HL-60 (cell line): ENCODE data around the gene DHTKD1.
"Not testable (repeated sequence)": the region's sequence is repeated elsewhere in the genome, so short reads cannot be mapped to it uniquely, and the experiment has no call there.

Experiments
- DNase-seq, 2 experiments: peaks; one replicate each; pipeline ENCODE4 v3.0.0-alpha.2; 2010 to 2020; ENCODE audit warnings: low read depth in 1 of 2, low spot score in 1 of 2
- H3K27ac ChIP-seq: fragments of 250-450 bp; sonication (Bioruptor Pico); replicated peaks from 2 replicates; pipeline ENCODE4 v1.5.1; 2020; ENCODE audit warnings: mild to moderate bottlenecking, moderate library complexity
- H3K27me3 ChIP-seq: fragments of 250-450 bp; sonication (Bioruptor Pico); 2 replicates; pipeline ENCODE4 v1.5.1; 2021; ENCODE audit warnings: mild to moderate bottlenecking, moderate library complexity; ENCODE audit not compliant: insufficient read depth, poor library complexity, severe bottlenecking
- H3K4me3 ChIP-seq: replicated peaks from 2 replicates; pipeline ENCODE4 v1.5.1; 2011; ENCODE audit warnings: mild to moderate bottlenecking, control low read depth, low read length; ENCODE audit not compliant: insufficient read depth
- GABPA ChIP-seq: IDR thresholded peaks from 2 replicates; pipeline ENCODE4 v1.6.1; 2012; ENCODE audit warnings: low read depth
- POLR2AphosphoS5 ChIP-seq: IDR thresholded peaks from 2 replicates; pipeline ENCODE4 v1.6.1; 2012; ENCODE audit warnings: low read depth
- REST ChIP-seq: IDR thresholded peaks from 2 replicates; pipeline ENCODE4 v1.6.1; 2012; ENCODE audit warnings: low read depth; ENCODE audit not compliant: insufficient replicate concordance
- SPI1 ChIP-seq: IDR thresholded peaks from 2 replicates; pipeline ENCODE4 v1.6.1; 2012; ENCODE audit warnings: low read depth, mild to moderate bottlenecking, borderline replicate concordance
- TF ChIP-seq, protein P1 (sequence below): IDR thresholded peaks from one replicate; pipeline ENCODE4 v1.5.1; 2011; ENCODE audit warnings: low read length, control low read depth, inconsistent platforms; ENCODE audit not compliant: insufficient read depth

DHTKD1 gene

GRCh38 chr10:12091421-12091820 is 22.7 kb downstream of the DHTKD1 start:
- DNase-seq: no peak
- Histone ChIP-seq H3K27me3 (no peaks in the 10 kb centered on the region), H3K27ac (no peak overlapping the region), H3K4me3 (no peak overlapping the region)
- TF ChIP-seq, protein P1, sequence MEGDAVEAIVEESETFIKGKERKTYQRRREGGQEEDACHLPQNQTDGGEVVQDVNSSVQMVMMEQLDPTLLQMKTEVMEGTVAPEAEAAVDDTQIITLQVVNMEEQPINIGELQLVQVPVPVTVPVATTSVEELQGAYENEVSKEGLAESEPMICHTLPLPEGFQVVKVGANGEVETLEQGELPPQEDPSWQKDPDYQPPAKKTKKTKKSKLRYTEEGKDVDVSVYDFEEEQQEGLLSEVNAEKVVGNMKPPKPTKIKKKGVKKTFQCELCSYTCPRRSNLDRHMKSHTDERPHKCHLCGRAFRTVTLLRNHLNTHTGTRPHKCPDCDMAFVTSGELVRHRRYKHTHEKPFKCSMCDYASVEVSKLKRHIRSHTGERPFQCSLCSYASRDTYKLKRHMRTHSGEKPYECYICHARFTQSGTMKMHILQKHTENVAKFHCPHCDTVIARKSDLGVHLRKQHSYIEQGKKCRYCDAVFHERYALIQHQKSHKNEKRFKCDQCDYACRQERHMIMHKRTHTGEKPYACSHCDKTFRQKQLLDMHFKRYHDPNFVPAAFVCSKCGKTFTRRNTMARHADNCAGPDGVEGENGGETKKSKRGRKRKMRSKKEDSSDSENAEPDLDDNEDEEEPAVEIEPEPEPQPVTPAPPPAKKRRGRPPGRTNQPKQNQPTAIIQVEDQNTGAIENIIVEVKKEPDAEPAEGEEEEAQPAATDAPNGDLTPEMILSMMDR: no peak
- TF ChIP-seq REST: no peak
- TF ChIP-seq SPI1: no peak
- no peak for TF ChIP-seq POLR2AphosphoS5
- TF ChIP-seq GABPA: no peak

DNA sequence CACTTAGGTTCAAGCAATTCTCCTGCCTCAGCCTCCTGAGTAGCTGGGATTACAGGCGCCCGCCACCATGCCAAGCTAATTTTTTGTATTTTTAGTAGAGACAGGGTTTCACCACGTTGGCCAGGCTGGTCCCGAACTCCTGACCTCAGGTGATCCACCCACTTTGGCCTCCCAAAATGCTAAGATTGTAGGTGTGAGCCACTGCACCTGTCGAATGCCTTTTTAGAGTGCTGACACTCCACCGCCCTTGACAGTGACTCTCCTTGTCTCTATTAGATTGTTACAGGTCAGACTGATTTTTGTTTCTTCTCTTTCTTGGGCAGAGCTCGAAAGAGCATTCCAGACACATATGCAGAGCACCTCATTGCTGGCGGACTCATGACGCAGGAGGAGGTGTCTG is 28.6 kb downstream of the DHTKD1 start:
- H3K4me3 ChIP-seq, H3K27me3 ChIP-seq, H3K27ac ChIP-seq, DNase-seq: not testable (repeated sequence)

DNA sequence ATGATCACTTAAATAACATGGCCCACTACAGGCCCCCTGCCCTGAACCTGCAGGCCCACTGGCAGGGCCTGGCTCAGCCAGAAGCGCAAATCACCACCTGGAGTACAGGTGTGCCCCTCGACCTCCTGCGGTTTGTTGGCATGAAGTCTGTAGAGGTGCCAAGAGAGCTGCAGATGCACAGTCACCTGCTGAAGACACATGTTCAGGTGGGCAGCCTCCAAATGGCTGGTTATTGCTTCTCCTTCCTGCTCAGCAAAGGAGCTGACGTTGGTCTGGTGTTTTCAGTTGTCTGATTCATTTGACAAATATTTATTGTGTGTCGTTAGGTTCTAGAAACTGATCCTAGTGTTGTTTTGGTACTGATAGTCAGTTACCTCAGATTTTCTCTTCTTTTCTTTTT is 29.0 kb downstream of the DHTKD1 start:
- no peak overlapping the region for H3K4me3 ChIP-seq
- H3K27me3 ChIP-seq: no peaks in the 10 kb centered on the region
- no peak overlapping the region for H3K27ac ChIP-seq
- DNase-seq: no peak
- TF ChIP-seq, protein P1: no peak
- TF ChIP-seq POLR2AphosphoS5 (no peak), GABPA (no peak), REST (no peak), SPI1 (no peak)

- Histone ChIP-seq H3K4me3 (no peak overlapping the region), H3K27ac (no peak overlapping the region), H3K27me3 (no peaks in the 10 kb centered on the region)
- no peak for TF ChIP-seq REST
- no peak for TF ChIP-seq GABPA
- TF ChIP-seq POLR2AphosphoS5: no peak
- TF ChIP-seq SPI1: no peak
- TF ChIP-seq, protein P1: no peak
- no peak for DNase-seq
Measured at GRCh38 chr10:12098966-12099365, 30.2 kb downstream of the DHTKD1 start.
